Natural killer cell (primary cell): ENCODE results near the gene RRBP1. TPM values are rescaled to one million over a fixed set of nuclear protein-coding genes. Genes with fewer than 3 reads are reported as not detected.

Source experiments
- ATAC-seq, 3 donors: fragments of 150-1000 bp in 2 of 3; fragments of 200-7000 bp in 1 of 3; cut with Tn5 transposase; 1 replicate in 1 of 3; 2 replicates in 2 of 3; pipeline ENCODE4 v1.10.0; 2021; ENCODE audit warnings: mild to moderate bottlenecking in 2 of 3, moderate library complexity in 2 of 3
- DNase-seq, 2 donors: peaks; one replicate each; pipeline versions ENCODE4 v3.0.0 to v3.0.0-alpha.2; 2013 to 2021; ENCODE audit warnings: mixed read lengths in 1 of 2
- H3K27ac ChIP-seq: one replicate; pipeline ENCODE4 v1.5.1; 2013; ENCODE audit warnings: mild to moderate bottlenecking, low read length
- H3K27me3 ChIP-seq: one replicate; pipeline ENCODE4 v1.6.1; 2013; ENCODE audit warnings: low read length; ENCODE audit not compliant: control insufficient read depth, insufficient read depth
- H3K36me3 ChIP-seq: one replicate; pipeline ENCODE4 v1.6.1; 2013; ENCODE audit warnings: low read length; ENCODE audit not compliant: control insufficient read depth, insufficient read depth
- H3K4me1 ChIP-seq: one replicate; pipeline ENCODE4 v1.6.1; 2013; ENCODE audit warnings: low read length; ENCODE audit not compliant: control insufficient read depth, insufficient read depth
- H3K4me3 ChIP-seq: one replicate; pipeline ENCODE4 v1.5.1; 2013; ENCODE audit warnings: low read length
- H3K9me3 ChIP-seq: one replicate; pipeline ENCODE4 v1.6.1; 2013; ENCODE audit warnings: low read length; ENCODE audit not compliant: control insufficient read depth, insufficient read depth
- H3K27ac Mint-ChIP-seq, 2 donors: one replicate each; pipeline ENCODE4 v1.8.0; 2022; ENCODE audit warnings: mild to moderate bottlenecking in 2 of 2, mixed read lengths in 2 of 2, moderate library complexity in 1 of 2
- H3K27me3 Mint-ChIP-seq, 2 donors: one replicate each; pipeline ENCODE4 v1.8.0; 2022; ENCODE audit warnings: low read depth in 2 of 2, mixed read lengths in 2 of 2
- H3K36me3 Mint-ChIP-seq: one replicate; pipeline ENCODE4 v1.8.0; 2022; ENCODE audit warnings: mixed read lengths
- H3K4me1 Mint-ChIP-seq, 2 donors: one replicate each; pipeline ENCODE4 v1.8.0; 2022; ENCODE audit warnings: mixed read lengths in 2 of 2
- H3K4me3 Mint-ChIP-seq: one replicate; pipeline ENCODE4 v1.8.0; 2022; ENCODE audit warnings: mild to moderate bottlenecking, moderate library complexity, mixed read lengths
- H3K9me3 Mint-ChIP-seq, 2 donors: one replicate each; pipeline ENCODE4 v1.8.0; 2022; ENCODE audit warnings: mixed read lengths in 2 of 2
- WGBS: methylation state at CpG from one replicate; pipeline ENCODE4 v1.1.7; 2013; ENCODE audit warnings: missing lambda C conversion rate; ENCODE audit not compliant: insufficient coverage; 5-methylcytosine and 5-hydroxymethylcytosine counted together
- intact Hi-C: fragments of 100-400 bp; cut with micrococcal nuclease; formaldehyde crosslinking; loops from one replicate; pipeline ENCODE4 v1.14.2; 2022
- total RNA-seq, 4 donors: library from RNA; stranded (reverse); fragments of 120-200 nt in 1 of 4; gene quantifications; one replicate each; pipeline versions ENCODE4 v1.2.3 to v1.2.4, GENCODE V29; 2013 to 2022
- TF ChIP-seq, protein P1 (sequence below): fragments of 200-600 bp; IDR thresholded peaks from one replicate; pipeline ENCODE4 v1.8.0; 2022; ENCODE audit warnings: antibody characterized with exemption

The RRBP1 gene
- total RNA-seq, 3 donors from 2014 or later (not counting 1 experiment from before 2014, with no cell fraction given): 88.3 to 95.4 (median 90.1) TPM

DNA sequence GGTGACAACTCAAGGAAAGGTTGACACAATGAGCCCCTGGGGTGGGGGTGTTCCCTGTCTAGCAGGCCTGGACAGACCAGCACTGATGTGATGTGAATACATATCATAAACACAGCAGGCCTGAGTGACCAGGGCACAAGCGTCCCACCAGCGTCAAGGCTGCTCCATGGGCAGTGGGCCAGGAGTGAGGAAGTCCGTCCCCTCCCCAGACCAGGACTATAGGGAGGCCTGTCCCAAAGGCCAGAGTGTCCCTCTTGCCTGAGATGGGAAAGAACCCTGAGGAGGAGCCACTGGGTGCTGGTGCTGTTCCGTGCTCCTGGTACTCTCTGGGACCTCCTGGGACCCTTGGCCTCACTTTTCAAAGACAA lies 44.6 kb downstream of the RRBP1 start:
- Mint-ChIP-seq H3K27me3 (no peaks in the 10 kb centered on the region), H3K9me3 (no peaks in the 10 kb centered on the region), H3K4me1 (peaks cover 0 to 4% of the 10 kb centered on the region in 2 donors), H3K4me3 (no peak overlapping the region), H3K27ac (no peak overlapping the region), H3K36me3 (no peaks in the 10 kb centered on the region)
- TF ChIP-seq, protein P1, sequence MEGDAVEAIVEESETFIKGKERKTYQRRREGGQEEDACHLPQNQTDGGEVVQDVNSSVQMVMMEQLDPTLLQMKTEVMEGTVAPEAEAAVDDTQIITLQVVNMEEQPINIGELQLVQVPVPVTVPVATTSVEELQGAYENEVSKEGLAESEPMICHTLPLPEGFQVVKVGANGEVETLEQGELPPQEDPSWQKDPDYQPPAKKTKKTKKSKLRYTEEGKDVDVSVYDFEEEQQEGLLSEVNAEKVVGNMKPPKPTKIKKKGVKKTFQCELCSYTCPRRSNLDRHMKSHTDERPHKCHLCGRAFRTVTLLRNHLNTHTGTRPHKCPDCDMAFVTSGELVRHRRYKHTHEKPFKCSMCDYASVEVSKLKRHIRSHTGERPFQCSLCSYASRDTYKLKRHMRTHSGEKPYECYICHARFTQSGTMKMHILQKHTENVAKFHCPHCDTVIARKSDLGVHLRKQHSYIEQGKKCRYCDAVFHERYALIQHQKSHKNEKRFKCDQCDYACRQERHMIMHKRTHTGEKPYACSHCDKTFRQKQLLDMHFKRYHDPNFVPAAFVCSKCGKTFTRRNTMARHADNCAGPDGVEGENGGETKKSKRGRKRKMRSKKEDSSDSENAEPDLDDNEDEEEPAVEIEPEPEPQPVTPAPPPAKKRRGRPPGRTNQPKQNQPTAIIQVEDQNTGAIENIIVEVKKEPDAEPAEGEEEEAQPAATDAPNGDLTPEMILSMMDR: no peak
- 99% methylated on average over 4 of the region's 4 CpGs for WGBS
- ATAC-seq (no peak), DNase-seq (no peak)
- intact Hi-C loops: no loop called here
- H3K4me3 ChIP-seq: no peak overlapping the region
- peaks cover 59% of the 10 kb centered on the region for H3K36me3 ChIP-seq
- H3K27me3 ChIP-seq: no peaks in the 10 kb centered on the region
- H3K4me1 ChIP-seq: peaks cover 9% of the 10 kb centered on the region
- no peak overlapping the region for H3K27ac ChIP-seq
- H3K9me3 ChIP-seq: no peaks in the 10 kb centered on the region

DNA sequence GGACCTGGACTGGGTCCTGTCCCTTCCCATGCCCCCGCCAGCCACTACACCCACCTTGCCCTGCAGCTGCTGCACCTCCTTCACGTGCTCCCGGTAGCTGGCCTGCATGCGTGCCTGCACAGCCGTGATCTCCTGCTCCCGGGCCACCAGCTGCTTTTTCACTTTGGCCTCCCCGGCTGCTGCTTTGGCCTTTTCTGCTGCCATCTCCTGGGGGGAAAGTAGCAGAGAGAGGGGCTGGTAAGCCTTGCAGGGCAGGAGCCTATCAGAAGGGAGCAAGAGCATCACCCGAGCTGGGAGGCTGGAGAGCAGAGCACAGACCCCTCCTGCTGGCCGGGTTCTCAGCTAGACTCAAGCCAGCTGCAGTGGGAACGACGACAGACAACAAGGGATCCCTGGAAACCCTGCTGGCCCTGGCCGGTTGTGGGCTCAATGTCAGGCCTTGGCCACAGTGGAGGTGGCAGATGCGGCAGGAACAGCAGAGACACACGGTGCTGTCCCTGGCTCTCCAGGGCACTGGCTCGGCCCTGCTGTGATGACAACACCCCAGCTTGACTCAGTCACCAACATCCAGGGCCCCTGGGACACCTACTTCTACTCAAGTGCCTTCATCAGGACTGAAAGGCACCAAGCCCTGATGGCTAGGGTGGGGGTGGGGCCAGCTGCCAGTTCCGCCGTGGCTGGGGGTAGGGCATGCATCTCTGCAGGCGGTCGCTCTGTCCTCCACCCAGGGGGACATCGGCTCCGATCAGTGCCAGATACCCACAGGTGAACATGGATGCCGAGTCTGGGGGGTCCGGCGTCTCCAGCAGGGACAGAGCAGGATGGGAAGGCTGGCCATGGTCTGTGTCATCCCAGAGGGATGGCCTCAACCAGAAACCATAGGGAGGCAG lies 45.3 kb downstream of the RRBP1 start:
- H3K9me3 Mint-ChIP-seq: no peaks in the 10 kb centered on the region
- TF ChIP-seq, protein P1: no peak
- Histone ChIP-seq H3K27ac (no peak overlapping the region), H3K4me3 (no peak overlapping the region), H3K36me3 (peaks cover 60% of the 10 kb centered on the region), H3K9me3 (no peaks in the 10 kb centered on the region), H3K27me3 (no peaks in the 10 kb centered on the region), H3K4me1 (peaks cover 9% of the 10 kb centered on the region)
- intact Hi-C loops: no loop called here
- H3K36me3 Mint-ChIP-seq: no peaks in the 10 kb centered on the region
- H3K27ac Mint-ChIP-seq: no peak overlapping the region
- 98% methylated on average over 24 of the region's 24 CpGs for WGBS
- H3K4me1 Mint-ChIP-seq: peaks cover 0 to 4% of the 10 kb centered on the region in 2 donors
- H3K4me3 Mint-ChIP-seq: no peak overlapping the region
- no peaks in the 10 kb centered on the region for H3K27me3 Mint-ChIP-seq
- ATAC-seq (no peak), DNase-seq (no peak)

DNA sequence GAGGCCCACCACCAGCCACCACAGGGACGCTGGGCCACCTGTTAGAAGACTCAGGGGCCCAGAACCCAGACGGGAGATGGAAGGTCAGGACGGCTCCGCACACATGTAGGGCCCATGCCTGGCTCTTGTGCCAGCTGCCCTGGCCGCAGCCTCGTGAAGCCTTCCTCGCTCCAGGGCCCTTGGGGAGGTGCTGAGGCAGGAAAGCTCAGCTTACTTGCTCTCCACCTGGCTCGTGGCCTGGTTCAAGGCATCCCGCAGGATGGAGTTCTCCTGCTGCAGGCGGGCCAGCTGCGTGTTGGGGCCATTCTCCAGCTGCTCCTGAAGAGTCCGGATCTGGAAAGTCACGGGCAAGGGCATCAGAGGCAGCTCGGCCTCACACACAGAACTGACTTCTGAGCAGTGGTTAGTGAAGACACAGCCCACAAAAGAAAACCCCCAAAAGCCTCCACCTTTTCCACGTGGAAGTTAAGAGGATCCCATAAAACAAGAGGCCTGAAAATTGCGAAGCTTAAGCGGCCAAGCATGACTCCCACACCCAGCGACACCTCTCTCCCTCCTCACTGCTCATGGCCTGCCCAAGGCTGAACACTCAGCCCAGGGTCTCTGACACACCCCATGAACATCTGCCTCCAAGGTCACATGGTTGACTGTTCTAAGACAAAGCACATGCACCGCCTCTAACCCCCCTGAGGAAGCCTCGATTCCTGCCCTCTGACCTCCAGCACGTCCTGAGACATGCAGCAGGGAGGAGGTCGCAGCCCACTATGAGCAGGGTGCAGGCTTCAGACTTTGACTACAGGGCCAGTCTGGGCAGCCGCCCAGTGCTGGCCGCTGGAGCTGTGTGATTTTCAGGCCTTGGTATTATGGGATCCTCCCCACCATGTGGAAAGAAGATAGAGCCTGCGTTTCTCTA lies 46.5 kb downstream of the RRBP1 start:
- intact Hi-C loops: no loop called here

More for the DNA sequence above, 46.5 kb downstream of the RRBP1 start:
- peaks cover 49% of the 10 kb centered on the region for H3K36me3 ChIP-seq
- H3K4me3 ChIP-seq: no peak overlapping the region
- Mint-ChIP-seq H3K27ac (no peak overlapping the region), H3K4me3 (no peak overlapping the region), H3K9me3 (no peaks in the 10 kb centered on the region), H3K36me3 (no peaks in the 10 kb centered on the region), H3K27me3 (no peaks in the 10 kb centered on the region), H3K4me1 (peaks cover 0 to 4% of the 10 kb centered on the region in 2 donors)
- H3K27ac ChIP-seq: no peak overlapping the region
- peaks cover 9% of the 10 kb centered on the region for H3K4me1 ChIP-seq
- ATAC-seq (no peak), DNase-seq (no peak)
- TF ChIP-seq, protein P1: no peak
- H3K9me3 ChIP-seq: no peaks in the 10 kb centered on the region
- H3K27me3 ChIP-seq: no peaks in the 10 kb centered on the region
- 80% methylated on average over 25 of the region's 25 CpGs for WGBS
